NCI-H2227 treated with DMSO at 0.1 percent for 48 hours (cell line): ENCODE data around the gene ITGA2B.
"Not testable (repeated sequence)": the region's sequence is repeated elsewhere in the genome, so short reads cannot be mapped to it uniquely, and the experiment has no call there.

Experiments used
- DNase-seq: peaks from one replicate; lab custom pipeline; 2025; lab: John Stamatoyannopoulos, UW

Gene ITGA2B

GRCh38 chr17:44389281-44389680, at the start of gene ITGA2B:
Gene ITGA2B (minus strand): TSS chr17:44389649. CDS start chr17:44389473, 176 bp downstream.
- no peak for DNase-seq

- DNase-seq, result no peak
Observed at GRCh38 chr17:44439168-44439567, 49.7 kb upstream of the ITGA2B start.

- no peak for DNase-seq
Observed at GRCh38 chr17:44438636-44439035, 49.2 kb upstream of the ITGA2B start.

- no peak for DNase-seq
Observed at GRCh38 chr17:44436336-44436735, 46.9 kb upstream of the ITGA2B start.

GRCh38 chr17:44432254-44433157, 43.1 kb upstream of the ITGA2B start:
- DNase-seq, result no peak

GRCh38 chr17:44424828-44425461, 35.5 kb upstream of the ITGA2B start:
- DNase-seq, result no peak

- no peak for DNase-seq
Observed at GRCh38 chr17:44417553-44417952, 28.1 kb upstream of the ITGA2B start.

- DNase-seq, result no peak
Observed at GRCh38 chr17:44416558-44417289, 27.3 kb upstream of the ITGA2B start.

GRCh38 chr17:44414394-44415155, 25.1 kb upstream of the ITGA2B start:
- DNase-seq, result no peak

GRCh38 chr17:44409309-44410028, 20.0 kb upstream of the ITGA2B start:
- DNase-seq, result no peak

- no peak for DNase-seq
Observed at GRCh38 chr17:44408786-44409185, 19.3 kb upstream of the ITGA2B start.

GRCh38 chr17:44402564-44403172, 13.2 kb upstream of the ITGA2B start:
- no peak for DNase-seq

- DNase-seq, result no peak
Observed at GRCh38 chr17:44400226-44400847, 10.9 kb upstream of the ITGA2B start.

- DNase-seq, result no peak
Observed at GRCh38 chr17:44398692-44399691, 9.5 kb upstream of the ITGA2B start.

- no peak for DNase-seq
Observed at GRCh38 chr17:44397479-44398440, 8.3 kb upstream of the ITGA2B start.

- DNase-seq, result no peak
Observed at GRCh38 chr17:44396946-44397345, 7.5 kb upstream of the ITGA2B start.

- DNase-seq, result no peak
Observed at GRCh38 chr17:44394833-44395232, 5.4 kb upstream of the ITGA2B start.

GRCh38 chr17:44394112-44394511, 4.7 kb upstream of the ITGA2B start:
- DNase-seq, result not testable (repeated sequence)
